ELR (cell line): ENCODE data around the gene IFT27.

Experiments used
- DNase-seq: peaks from one replicate; pipeline ENCODE4 v3.0.0-alpha.2; 2015; ENCODE audit warnings: low read depth

IFT27 gene

GRCh38 chr22:36796552-36797175, 20.7 kb upstream of the IFT27 start:
- no peak for DNase-seq

- no peak for DNase-seq
These were observed 19.7 kb upstream of the IFT27 start for GRCh38 chr22:36795633-36796032.

- DNase-seq: no peak
These were observed 14.7 kb upstream of the IFT27 start for GRCh38 chr22:36790648-36791047.

GRCh38 chr22:36787204-36787988, 11.5 kb upstream of the IFT27 start:
- DNase-seq: no peak

GRCh38 chr22:36783743-36784142, 7.8 kb upstream of the IFT27 start:
- DNase-seq: no peak

GRCh38 chr22:36781656-36782627, 6.0 kb upstream of the IFT27 start:
- peak; percentile 95 for DNase-seq

- DNase-seq: no peak
These were observed 2.1 kb upstream of the IFT27 start for GRCh38 chr22:36778020-36778419.

- no peak for DNase-seq
These were observed 803 bp upstream of the IFT27 start for GRCh38 chr22:36776722-36777121.

- DNase-seq: peak; percentile 26
These were observed 344 bp downstream of the IFT27 start for GRCh38 chr22:36775586-36775963.

GRCh38 chr22:36773935-36774334, 2.0 kb downstream of the IFT27 start:
- peak; percentile 58 for DNase-seq

GRCh38 chr22:36772451-36772850, 3.5 kb downstream of the IFT27 start:
- DNase-seq: no peak

GRCh38 chr22:36771356-36772063, 4.4 kb downstream of the IFT27 start:
- DNase-seq: no peak

- no peak for DNase-seq
These were observed 5.2 kb downstream of the IFT27 start for GRCh38 chr22:36770513-36771231.

GRCh38 chr22:36769541-36770512, 6.1 kb downstream of the IFT27 start:
- no peak for DNase-seq

- DNase-seq: no peak
These were observed 7.3 kb downstream of the IFT27 start for GRCh38 chr22:36768616-36769015.

GRCh38 chr22:36768141-36768540, 7.8 kb downstream of the IFT27 start:
- no peak for DNase-seq

GRCh38 chr22:36767035-36767775, 8.7 kb downstream of the IFT27 start:
- DNase-seq: no peak

GRCh38 chr22:36765943-36766450, 9.9 kb downstream of the IFT27 start:
- DNase-seq: peak; percentile 40
